SH-SY5Y (cell line): ENCODE data around the gene HTR1D.

Experiments used
- GATA2 ChIP-seq: IDR thresholded peaks from 2 replicates; pipeline ENCODE4 v1.6.1; 2011; ENCODE audit warnings: mild to moderate bottlenecking, low read depth, low read length
- GATA3 ChIP-seq: IDR thresholded peaks from 2 replicates; pipeline ENCODE4 v1.6.1; 2011; ENCODE audit warnings: low read depth, mild to moderate bottlenecking, low read length, moderate library complexity

The HTR1D gene

GRCh38 chr1:23224739-23225648 is 7.7 kb upstream of the HTR1D start:
- TF ChIP-seq GATA3 = no peak
- TF ChIP-seq GATA2 = peak; percentile 95

GRCh38 chr1:23222742-23223141 is 5.4 kb upstream of the HTR1D start:
- TF ChIP-seq GATA2 (no peak), GATA3 (no peak)

GRCh38 chr1:23222331-23222730 is 5.0 kb upstream of the HTR1D start:
- TF ChIP-seq GATA2 = no peak
- TF ChIP-seq GATA3 = no peak

- no peak for TF ChIP-seq GATA2
Observed at GRCh38 chr1:23221107-23221506, 3.8 kb upstream of the HTR1D start.

GRCh38 chr1:23216771-23217420 is 406 bp downstream of the HTR1D start:
- TF ChIP-seq GATA2 (no peak), GATA3 (no peak)

- no peak for TF ChIP-seq GATA3
- TF ChIP-seq GATA2 = no peak
Observed at GRCh38 chr1:23215751-23216449, 1.4 kb downstream of the HTR1D start.

GRCh38 chr1:23215291-23215690 is 2.0 kb downstream of the HTR1D start:
- TF ChIP-seq GATA3 (no peak), GATA2 (no peak)

GRCh38 chr1:23214640-23215039 is 2.7 kb downstream of the HTR1D start:
- TF ChIP-seq GATA3 (no peak), GATA2 (no peak)

- no peak for TF ChIP-seq GATA2
- TF ChIP-seq GATA3 = no peak
Observed at GRCh38 chr1:23211955-23212354, 5.3 kb downstream of the HTR1D start.

GRCh38 chr1:23210963-23211362 is 6.3 kb downstream of the HTR1D start:
- TF ChIP-seq GATA2 (no peak), GATA3 (no peak)

GRCh38 chr1:23210351-23210785 is 6.9 kb downstream of the HTR1D start:
- TF ChIP-seq GATA3 (no peak), GATA2 (no peak)

- TF ChIP-seq GATA2 (no peak), GATA3 (no peak)
Observed at GRCh38 chr1:23209770-23210169, 7.5 kb downstream of the HTR1D start.

GRCh38 chr1:23208527-23208926 is 8.8 kb downstream of the HTR1D start:
- TF ChIP-seq GATA3 = no peak

- no peak for TF ChIP-seq GATA3
- no peak for TF ChIP-seq GATA2
Observed at GRCh38 chr1:23202263-23202749, 15.0 kb downstream of the HTR1D start.

GRCh38 chr1:23200883-23201282 is 16.4 kb downstream of the HTR1D start:
- TF ChIP-seq GATA2 = no peak
- no peak for TF ChIP-seq GATA3
